Stimulated activated CD8-positive, alpha-beta memory T cell treated with anti-CD3 and anti-CD28 coated beads, Interleukin-4, amount 100 ng/mL, for 1 hour (primary cell): ENCODE results near the gene GPR137B.
"Not testable (repeated sequence)": the region's sequence is repeated elsewhere in the genome, so short reads cannot be mapped to it uniquely, and the experiment has no call there.

ENCODE experiments used
- DNase-seq, 2 donors: peaks; one replicate each; pipeline ENCODE4 v3.0.0-alpha.2; 2020; ENCODE audit warnings: low read depth in 2 of 2, low spot score in 1 of 2

Gene GPR137B

DNA sequence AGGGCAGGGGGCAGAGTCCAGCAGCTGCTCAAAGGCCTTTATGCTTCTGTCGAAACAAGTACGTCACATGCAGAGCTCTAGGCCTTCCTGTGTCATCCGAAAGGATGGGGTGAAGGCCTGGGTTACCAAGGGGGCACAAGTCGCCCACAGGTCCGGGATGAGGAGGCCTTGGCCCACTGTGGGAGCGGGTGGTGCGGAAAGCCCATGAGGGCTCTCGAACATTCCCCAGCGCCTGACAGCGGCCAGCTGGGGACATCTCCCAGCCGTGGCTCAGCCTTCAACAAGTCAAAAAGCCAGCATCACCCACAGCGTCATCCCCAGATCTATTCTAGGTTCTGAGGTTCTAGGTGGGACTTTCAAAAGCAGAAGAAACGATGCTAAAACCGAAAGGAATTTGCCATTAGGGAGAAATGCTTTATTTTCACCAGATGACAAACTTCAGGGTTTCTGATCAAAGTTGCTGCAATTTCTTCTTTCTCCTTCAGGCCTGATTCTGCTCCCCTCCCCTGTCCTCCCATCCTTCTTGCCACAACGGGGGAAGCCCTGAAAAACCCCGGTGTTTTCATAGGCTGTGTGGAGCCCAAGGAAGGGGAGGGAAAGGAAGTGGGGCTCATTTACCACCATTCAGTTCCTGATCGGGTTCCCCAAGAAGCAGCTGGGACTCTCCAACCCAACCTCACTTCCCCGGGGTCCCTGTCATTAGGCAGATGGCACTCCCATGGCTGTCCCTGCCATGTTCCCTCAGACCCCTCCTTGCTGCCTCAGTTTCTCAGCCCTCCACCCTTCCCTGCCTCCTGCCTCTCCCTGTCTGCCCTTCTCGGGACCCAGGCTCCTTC, 17.6 kb downstream of the GPR137B start:
- DNase-seq = no peak

DNA sequence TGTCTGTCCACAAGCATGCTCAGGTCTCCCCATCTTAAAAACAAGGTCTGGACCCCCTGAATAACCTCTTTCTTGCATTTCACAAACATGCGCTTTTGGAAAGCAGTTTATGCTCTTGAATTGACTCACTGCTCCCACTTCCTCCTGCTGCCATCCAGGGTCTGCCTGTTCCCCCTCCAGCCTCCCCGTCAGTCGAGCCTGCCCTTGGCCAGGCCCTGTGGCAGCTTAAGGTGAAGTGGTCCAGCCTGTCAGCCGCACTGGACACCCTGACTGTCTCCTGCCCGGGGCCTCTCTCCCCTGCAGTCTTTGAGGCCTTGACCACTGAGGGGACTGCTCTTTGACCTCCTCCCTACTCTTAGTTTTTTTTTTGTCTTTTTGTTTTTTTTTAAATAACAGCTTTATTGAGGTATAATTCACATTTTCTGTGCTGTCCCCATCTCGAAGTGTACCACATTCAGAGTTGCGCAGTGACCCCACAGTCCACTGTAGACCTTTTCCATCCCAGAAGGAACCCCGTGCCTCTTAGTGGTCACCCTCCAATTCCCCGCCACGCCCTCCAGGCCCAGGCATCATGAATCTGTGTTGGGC, 18.3 kb downstream of the GPR137B start:
- DNase-seq = no peak

DNA sequence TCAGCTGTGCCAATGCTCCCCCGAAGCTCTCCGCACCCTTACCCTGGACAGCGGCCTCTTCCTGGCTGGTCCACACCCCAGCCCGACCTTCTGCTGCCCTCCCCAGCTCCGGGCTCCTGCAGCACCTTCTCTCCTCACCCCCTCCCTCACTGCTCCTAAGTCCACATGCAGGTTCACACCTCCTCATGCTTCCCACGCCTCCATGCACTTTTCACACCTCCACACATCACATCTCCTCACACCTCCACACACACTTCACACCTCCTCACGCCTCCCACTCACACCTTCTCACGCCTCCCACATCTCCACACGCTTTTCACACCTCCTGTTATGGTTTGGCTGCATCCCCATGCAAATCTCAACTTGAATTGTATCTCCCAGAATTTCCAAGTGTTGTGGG, 18.9 kb downstream of the GPR137B start:
- DNase-seq = no peak

DNA sequence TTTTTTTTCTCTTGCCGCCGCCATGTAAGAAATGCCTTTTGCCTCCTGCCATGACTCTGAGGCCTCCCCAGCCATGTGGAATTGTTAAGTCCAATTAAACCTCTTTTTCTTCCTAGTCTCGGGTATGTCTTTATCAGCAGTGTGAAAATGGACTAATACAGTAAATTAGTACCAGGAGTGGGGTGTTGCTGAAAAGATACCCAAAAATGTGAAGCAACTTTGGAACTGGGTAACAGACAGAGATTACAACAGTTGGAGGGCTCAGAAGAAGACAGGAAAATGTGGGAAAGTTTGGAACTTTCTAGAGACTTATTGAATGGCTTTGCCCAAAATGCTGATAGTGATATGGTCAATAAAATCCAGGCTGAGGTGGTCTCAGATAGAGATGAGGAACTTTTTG, 19.4 kb downstream of the GPR137B start:
- DNase-seq = not testable (repeated sequence)

DNA sequence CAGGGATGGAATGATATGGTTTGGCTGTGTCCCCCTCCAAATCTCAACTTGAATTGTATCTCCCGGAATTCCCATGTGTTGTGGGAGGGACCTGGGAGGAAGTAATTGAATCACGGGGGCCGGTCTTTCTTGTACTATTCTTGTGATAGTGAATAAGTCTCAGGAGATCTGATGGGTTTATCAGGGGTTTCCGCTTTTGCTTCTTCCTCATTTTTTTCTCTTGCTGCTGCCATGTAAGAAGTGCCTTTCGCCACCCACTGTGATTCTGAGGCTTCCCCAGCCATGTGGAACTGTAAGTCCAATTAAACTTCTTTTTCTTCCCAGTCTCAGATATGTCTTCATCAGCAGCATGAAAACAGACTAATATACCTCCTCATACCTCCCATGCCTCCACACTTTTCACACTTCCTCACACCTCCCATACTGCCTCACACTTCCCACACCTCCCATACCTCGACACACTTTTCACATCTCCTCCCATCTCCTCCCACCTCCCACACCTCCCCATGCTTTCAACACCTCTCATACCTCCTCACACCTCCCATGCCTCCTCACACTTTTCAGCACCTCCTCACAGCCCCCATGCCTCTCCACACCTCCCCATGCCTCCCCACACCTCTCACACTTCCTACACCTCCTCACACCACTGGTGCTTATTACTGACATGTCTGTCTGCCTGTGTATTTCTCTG, 21.3 kb downstream of the GPR137B start:
- no peak for DNase-seq

DNA sequence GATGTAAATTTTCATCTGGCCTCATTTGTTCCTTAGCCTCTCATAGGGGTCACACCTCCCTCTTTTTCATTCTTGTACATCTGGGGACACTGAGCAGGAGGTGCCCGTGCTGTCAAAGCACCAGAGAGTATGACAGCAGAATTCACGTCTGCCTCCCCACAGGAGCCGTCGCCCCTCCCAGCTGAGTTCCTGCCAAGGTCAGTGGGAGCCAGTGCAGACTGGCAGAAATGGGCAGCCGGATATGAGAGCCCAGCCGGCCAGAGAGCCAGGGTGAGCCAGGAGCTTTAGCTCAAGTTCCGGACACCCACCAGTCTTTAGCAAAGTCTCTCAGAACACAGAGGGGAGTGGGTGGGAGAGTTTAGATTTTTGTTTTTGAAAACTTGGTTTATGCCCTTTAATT, 21.9 kb downstream of the GPR137B start:
- DNase-seq = no peak

DNA sequence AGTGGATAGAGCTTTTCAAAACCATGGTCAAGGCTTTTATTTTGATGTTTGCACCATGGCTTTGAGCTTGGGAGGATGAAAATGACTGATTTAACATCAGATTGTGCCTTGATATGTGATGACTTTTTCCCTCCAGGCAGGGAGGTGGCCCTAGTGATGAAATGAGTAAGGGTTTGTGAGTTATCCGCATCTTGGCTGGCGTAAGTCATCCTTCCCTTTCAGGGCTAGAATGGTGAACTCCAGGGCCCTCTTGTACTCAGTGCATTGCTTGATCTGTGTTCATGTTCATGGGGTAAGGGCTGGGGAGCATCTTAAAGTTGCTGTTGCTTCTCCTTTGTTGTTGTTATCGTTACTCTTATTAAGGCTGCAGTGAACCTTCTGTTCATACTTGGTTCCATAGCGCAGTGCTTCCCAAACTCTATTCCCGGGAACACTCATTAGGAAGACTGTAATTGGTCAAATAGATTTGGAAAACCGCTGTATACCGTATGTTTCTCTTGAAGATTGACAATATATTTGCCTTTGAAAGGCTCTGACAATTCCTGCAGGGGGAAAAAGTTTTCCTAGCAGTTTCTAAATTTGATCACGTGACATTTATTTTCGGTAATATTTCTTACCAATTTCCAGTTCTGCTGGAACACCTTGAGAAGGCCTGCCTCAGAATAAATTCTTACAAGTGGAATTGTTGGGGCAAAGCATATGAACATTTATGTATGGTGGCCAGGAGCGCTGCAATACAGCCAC, 23.1 kb downstream of the GPR137B start:
- DNase-seq = no peak

DNA sequence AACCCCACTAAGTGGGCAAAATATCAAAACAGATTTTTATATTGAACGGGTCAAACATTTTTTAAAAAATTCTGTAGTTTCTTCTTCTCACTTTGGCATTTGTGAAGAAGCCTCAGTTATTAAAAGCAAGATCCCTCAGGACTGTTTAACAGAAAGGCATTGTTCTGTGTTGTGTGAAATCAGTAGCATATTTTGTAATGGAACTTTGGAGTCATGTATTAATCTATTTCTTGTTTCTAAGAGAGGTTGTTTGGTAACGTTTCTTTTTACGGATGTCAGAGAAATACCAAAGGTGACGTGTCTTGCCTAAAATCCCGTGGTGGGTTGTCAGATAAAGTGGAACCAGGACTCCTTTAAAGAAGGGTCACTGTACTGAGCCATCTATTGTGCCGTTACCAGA, 23.7 kb downstream of the GPR137B start:
- no peak for DNase-seq

DNA sequence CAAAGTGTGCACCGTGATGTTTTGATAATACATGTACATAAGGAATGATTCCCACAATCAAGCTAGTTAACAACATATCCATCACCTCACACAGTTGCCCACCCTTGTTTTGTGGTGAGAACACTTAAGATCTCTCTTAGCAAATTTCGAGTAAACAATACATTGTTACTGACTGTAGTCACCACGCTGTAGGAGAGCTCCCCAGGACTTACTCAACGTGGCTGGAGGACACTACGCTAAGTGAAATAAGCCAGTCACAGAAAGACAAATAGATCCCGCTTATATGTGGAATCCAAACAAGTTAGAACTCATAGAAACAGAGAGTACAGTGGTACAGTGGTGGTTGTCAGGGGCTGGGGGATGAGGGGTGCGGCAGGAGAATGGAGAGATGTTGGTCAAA, 24.8 kb downstream of the GPR137B start:
- DNase-seq = no peak

DNA sequence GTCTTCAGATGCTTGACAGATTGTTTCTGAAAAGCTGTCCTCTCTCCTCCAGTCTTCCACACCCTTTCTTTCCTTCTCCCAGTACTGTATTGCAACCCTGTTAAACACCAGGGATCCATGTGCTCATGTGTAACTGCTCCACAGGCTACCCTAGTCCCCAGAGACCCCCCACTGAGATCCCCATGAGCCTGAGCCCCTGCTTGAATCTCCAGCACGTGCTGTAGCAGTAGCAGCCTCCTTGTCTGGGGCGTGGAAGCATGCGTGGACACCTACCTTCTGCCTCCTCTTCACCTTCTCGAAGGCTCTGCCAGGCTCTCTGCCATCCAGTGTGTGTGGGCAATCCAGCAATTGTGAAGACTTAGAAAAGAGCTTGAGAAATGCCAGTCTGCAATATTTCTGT, 25.2 kb downstream of the GPR137B start:
- DNase-seq = no peak

DNA sequence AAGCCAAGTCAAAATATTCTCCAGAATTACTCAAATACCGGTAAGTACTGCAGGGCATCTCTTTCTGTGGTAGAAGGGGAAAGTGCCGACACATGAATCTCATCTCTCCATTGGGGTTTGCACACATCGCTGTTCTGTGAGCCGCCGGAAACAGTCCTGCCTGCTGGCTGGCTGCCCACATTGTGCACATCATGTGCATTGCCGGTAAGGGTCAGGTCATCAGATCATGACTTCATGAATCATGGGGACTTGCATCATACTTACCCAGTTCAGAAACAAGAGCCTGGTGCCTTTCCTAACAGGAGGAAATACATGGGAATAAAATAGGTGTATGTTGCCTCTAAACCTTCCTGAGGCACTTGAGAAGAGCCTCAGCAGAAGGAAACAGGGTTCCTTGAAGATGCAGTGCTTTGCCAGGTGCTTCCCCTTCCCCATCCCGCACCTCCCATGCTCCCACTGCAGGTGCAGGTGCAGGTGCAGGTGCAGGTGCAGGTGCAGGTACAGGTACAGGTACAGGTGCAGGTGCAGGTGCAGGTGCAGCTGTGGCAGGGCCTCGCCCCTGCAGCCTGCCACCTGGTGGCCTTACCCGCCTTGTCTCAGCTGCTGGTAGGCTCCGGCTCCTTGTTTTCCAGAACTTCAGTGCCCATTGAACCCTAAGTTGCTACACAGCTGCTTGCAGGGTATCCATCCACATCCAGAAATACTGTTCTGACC, 26.5 kb downstream of the GPR137B start:
- no peak for DNase-seq

DNA sequence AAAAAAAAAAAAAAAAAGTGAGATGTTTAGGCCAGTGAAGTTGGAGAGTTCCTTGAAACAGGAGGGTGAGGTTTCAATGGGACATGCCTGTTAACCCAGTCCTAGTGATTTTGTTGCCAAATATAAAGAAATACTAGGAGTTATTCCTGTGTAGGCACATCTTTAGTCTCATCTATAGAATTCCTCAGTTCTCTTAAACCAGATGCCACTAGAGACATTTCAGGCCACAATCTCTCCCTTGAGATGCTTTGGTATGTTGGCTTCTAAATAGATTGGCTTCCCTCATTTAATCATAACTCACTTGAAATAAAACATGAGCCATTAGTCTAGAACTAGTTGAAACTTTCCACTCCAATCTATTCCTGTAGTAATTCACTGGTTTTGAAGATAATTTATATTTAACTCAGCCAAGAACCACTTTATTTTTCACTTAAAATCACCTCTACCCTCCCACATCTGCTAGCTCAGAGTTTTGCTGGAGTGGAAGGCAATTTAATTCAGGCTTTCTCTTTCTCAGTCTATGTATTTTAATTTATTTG, 29.8 kb downstream of the GPR137B start:
- no peak for DNase-seq

DNA sequence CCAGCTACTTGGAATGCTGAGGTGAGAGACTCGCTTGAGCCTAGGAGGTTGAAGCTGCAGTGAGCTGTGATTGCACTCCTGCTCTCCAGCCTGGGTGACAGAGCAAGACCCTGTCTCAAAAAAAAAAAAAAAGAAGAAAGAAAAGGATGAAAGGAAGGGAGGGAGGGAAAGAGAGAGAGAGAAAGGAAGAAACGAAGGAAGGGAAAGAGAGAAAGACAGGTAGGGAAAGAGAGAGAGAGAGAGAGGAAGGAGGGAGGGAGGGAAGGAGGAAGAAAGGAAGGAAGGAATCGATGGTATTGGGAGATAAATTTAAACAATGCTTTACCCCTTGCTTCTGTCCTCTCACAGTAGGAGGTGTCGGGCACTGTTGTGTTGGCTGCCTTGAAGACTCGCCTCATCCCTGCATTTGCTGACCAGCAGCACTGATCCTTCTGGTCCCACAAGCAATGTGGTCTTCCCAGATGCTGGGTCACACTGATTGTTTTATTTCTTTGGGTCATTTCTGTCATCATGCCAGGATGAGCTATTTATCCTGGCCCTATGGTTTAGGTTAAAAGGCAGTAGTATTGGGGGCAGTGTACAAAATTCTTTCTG, 30.9 kb downstream of the GPR137B start:
- DNase-seq = no peak

DNA sequence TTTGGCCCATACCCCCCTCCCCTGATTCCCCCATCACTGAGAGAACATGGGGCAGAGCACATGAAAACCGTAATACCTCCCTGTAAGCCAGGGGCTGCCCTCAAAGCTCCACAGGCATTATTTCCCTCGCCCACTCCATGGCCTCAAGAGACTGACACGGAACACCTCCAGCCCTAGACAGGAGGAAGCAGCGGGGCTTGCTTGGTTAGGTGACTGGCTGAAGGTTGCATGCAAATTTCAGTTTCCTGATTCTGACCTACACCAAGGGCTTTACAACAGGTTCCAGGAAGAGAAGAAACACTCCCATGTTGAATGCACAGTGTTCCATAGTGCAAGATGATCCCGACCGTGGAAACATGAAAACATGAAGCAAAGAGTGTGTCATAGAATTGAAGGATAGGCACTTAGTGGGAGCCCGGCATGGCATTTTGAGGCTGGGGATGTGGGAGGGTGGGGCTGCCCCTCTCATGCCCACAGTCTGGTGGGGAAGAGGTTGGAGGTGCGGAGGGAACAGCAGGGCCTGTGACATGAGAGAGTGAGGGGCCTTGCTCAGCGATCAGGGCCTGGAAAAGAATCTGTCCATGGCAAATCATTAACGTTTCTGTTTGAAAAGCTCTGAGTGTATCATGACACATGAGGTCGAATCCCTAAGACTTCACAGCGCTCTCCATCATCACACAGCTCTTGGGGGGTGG, 33.5 kb downstream of the GPR137B start:
- no peak for DNase-seq

DNA sequence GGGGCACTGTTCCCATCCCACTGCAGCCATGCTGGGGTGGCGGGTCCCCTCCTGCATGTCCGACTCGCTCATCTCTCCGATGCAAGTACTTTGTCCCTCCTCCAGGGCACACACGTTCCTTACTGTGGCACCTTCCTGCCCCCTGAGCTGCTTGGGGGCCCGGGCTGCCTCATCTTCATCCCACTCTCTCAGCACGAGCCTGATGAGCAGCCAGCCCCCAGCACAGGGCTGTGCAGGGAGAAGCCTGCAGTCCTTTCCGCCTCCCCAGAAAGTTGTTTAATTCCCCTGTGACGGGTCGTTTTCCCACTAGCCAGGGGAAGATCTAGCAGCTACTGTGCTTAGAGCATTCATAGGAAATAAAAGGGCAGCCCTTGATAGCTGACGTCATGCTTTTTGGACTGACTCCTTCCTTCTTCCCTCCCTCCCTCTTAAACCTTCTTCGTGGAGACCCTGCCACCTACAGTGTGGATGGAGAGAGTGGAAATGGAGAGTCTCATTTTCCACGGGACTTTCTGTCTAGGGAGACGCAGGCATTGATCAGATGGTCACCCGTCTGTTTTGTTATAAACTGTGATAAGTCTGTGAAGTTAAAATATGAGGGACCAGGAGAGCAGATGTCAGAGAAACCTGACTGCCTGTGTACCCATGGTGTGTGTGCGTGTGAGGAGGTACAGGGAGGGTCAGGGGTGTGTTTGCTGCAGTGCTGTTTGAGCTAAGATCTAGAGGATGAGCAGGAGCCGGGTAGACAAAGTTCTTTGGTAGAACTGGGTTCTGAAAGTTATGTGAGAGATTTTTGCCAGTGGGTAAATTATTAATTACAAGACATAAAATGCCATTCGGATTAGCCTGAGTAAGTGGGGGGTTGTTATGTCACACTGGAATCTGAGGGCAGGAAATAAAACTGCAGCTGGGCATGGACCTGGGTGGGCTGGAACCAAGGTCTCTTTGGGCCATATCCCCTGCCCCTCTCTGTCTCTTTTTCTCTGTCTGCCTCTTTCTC, 34.3 kb downstream of the GPR137B start:
- DNase-seq = no peak

DNA sequence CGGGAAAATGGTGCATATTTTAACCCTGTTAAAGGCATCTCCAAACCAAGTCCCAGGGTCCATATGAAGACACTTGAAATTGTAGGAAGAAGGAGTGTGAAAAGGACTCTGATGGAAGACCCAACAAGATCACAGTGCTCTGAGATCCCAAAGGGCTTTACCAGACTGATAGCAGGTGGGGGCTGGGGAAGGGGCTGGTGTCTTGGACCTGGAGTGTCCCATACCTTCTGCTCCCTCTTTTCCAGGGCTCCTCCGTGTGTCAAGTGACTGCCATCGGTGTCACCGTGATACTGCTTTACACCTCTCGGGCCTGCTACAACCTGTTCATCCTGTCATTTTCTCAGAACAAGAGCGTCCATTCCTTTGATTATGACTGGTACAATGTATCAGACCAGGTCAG, 37.3 kb downstream of the GPR137B start:
- DNase-seq = no peak

DNA sequence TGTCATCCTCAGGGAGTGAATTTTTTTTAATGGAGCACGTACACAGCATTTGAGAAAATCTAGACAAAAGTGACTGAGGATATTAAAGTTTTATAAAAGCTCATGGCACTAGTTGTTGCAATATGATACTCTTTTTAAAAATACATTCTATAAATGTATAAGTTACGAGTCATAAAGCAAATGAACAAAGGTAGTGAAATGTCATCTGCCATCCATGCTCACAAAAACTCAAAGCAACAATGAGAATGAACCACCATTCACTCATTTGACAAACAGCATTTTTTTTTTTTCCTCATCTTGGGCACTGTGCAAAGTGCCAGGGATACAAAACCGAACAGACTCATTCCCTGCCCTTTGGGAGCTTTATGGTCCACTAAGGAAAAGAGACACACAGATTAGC, 38.7 kb downstream of the GPR137B start:
- no peak for DNase-seq

DNA sequence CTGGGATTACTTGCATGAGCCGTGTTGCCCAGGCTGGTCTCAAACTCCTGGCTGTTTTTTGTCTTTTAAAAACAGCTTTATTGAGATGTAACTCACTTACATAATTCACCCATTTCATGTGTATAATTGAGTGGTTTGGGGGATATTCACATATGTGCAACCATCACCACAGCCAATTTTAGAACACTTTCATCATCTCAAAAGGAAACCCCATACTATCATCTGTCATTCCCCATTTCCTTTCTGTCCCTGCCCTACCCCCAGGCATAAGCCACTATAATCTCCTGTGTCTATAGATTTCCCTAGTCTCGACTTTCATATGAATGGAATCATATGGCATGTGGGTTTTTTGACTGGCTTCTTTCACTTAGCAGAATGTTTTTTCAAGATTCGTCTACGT, 43.3 kb downstream of the GPR137B start:
- no peak for DNase-seq

DNA sequence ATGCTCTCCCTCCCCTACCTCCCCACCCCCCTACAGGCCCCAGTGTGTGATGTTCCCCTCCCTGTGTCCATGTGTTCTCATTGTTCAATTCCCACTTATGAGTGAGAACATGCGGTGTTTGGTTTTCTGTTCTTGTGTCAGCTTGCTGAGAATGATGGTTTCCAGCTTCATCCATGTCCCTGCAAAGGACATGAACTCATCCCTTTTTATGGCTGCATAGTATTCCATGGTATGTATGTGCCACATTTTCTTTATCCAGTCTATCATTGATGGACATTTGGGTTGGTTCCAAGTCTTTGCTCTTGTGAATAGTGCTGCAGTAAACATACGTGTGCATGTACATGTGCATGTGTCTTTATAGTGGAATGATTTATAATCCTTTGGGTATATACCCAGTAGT, 44.1 kb downstream of the GPR137B start:
- DNase-seq = not testable (repeated sequence)
